Measurements from ENCODE around the gene STK32C.

DNA sequence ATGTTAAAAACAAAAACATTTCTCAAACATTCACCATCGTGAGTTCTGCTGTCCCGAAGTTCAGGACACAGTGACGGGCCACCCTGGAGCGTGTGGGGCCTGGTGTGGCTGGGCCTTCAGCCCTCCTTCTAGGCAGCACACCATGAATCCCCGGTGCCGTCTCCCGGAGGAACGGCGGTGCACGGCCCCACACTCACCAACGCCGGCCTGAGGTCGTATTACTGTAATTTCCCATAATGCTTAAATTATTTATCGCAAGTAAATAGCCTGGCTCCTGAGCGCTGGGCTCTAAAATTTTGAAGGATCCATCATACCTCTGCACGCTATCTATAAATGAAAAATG is 1.4 kb downstream of the STK32C start:
- TF ChIP-seq, protein P1, sequence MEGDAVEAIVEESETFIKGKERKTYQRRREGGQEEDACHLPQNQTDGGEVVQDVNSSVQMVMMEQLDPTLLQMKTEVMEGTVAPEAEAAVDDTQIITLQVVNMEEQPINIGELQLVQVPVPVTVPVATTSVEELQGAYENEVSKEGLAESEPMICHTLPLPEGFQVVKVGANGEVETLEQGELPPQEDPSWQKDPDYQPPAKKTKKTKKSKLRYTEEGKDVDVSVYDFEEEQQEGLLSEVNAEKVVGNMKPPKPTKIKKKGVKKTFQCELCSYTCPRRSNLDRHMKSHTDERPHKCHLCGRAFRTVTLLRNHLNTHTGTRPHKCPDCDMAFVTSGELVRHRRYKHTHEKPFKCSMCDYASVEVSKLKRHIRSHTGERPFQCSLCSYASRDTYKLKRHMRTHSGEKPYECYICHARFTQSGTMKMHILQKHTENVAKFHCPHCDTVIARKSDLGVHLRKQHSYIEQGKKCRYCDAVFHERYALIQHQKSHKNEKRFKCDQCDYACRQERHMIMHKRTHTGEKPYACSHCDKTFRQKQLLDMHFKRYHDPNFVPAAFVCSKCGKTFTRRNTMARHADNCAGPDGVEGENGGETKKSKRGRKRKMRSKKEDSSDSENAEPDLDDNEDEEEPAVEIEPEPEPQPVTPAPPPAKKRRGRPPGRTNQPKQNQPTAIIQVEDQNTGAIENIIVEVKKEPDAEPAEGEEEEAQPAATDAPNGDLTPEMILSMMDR (conservative IDR thresholded peaks at IDR 0.05; ENCODE audit: low read depth, low read length), result no peak
- TF ChIP-seq MAFK (IDR thresholded peaks at IDR 0.05; ENCODE audit: low read depth, low read length), result no peak
- no peak for TF ChIP-seq BHLHE40 (IDR thresholded peaks at IDR 0.05; ENCODE audit: low read depth, low read length)
